Breast epithelium (tissue), 4 donors: Measurements from ENCODE around the gene SERPINA1. TPM values are rescaled to one million over a fixed set of nuclear protein-coding genes. Genes with fewer than 3 reads are reported as not detected.
"Not testable (repeated sequence)": the region's sequence is repeated elsewhere in the genome, so short reads cannot be mapped to it uniquely, and the experiment has no call there.

Source experiments
- DNase-seq, 2 donors: peaks; one replicate each; pipeline ENCODE4 v3.0.0-alpha.2; 2019; ENCODE audit warnings: low spot score in 2 of 2
- H3K27ac ChIP-seq, 2 donors: fragments of 200-600 bp; sonication (generic) in 1 of 2; one replicate each; pipeline ENCODE4 v1.5.1; 2016 to 2019; ENCODE audit warnings: mild to moderate bottlenecking in 1 of 2
- H3K27me3 ChIP-seq, 2 donors: fragments of 200-600 bp; sonication (generic) in 1 of 2; one replicate each; pipeline versions ENCODE4 v1.5.1 to v1.6.0; 2017 to 2019; ENCODE audit warnings: control low read depth in 1 of 2, mild to moderate bottlenecking in 1 of 2
- H3K36me3 ChIP-seq: fragments of 200-600 bp; one replicate; pipeline ENCODE4 v1.5.1; 2019
- H3K4me1 ChIP-seq, 2 donors: fragments of 200-600 bp; sonication (generic); one replicate each; pipeline ENCODE4 v1.5.1; 2016 to 2019; ENCODE audit warnings: control low read depth in 1 of 2
- H3K4me3 ChIP-seq, 3 donors: fragments of 200-600 bp; sonication (generic); 1 replicate in 2 of 3; 2 replicates in 1 of 3; pipeline ENCODE4 v1.5.1; 2016 to 2019; ENCODE audit warnings: mild to moderate bottlenecking in 3 of 3, moderate library complexity in 2 of 3
- H3K9me3 ChIP-seq, 2 donors: fragments of 200-600 bp; sonication (generic) in 1 of 2; one replicate each; pipeline ENCODE4 v1.5.1; 2016 to 2019; ENCODE audit warnings: control low read depth in 1 of 2
- CTCF ChIP-seq, 3 donors: fragments of 450-650 bp; IDR thresholded peaks; one replicate each; pipeline ENCODE4 v1.5.1; 2016 to 2017; ENCODE audit warnings: antibody characterized with exemption in 3 of 3, mild to moderate bottlenecking in 3 of 3, moderate library complexity in 3 of 3
- POLR2A ChIP-seq: fragments of 450-650 bp; IDR thresholded peaks from one replicate; pipeline ENCODE4 v1.6.1; 2016; ENCODE audit warnings: antibody characterized with exemption, mild to moderate bottlenecking, moderate library complexity
- POLR2AphosphoS5 ChIP-seq, 3 donors: sonication (generic); formaldehyde crosslinking; IDR thresholded peaks; one replicate each; pipeline ENCODE4 v1.6.1; 2017; ENCODE audit warnings: antibody characterized with exemption in 3 of 3
- intact Hi-C: fragments of 100-400 bp; cut with DNase I; formaldehyde crosslinking; loops from one replicate; pipeline ENCODE4 v1.15.1; 2023; ENCODE audit warnings: low total_unique reads
- total RNA-seq, 3 donors: library from RNA; depleted of rRNA; stranded (reverse); fragments of >200 nt; gene quantifications; one replicate each; pipeline ENCODE4 v1.1.0, GENCODE V29; 2016

SERPINA1 gene
- total RNA-seq, 3 donors from 2014 or later: 7.5 to 200 (median 42.6) TPM

- peaks cover 0 to 5% of the 10 kb centered on the region in 2 donors for H3K4me1 ChIP-seq
- no peak overlapping the region for H3K4me3 ChIP-seq
- intact Hi-C loops: no loop called here
- no peak for TF ChIP-seq POLR2AphosphoS5 (IDR thresholded peaks at IDR 0.05)
- no peak for TF ChIP-seq CTCF (IDR thresholded peaks at IDR 0.05)
- H3K36me3 ChIP-seq: no peaks in the 10 kb centered on the region
- H3K27me3 ChIP-seq: no peaks in the 10 kb centered on the region
- no peak for DNase-seq
- H3K9me3 ChIP-seq: no peaks in the 10 kb centered on the region
- no peak overlapping the region for H3K27ac ChIP-seq
Measured at GRCh38 chr14:94346841-94347240, 41.6 kb downstream of the SERPINA1 start.

DNA sequence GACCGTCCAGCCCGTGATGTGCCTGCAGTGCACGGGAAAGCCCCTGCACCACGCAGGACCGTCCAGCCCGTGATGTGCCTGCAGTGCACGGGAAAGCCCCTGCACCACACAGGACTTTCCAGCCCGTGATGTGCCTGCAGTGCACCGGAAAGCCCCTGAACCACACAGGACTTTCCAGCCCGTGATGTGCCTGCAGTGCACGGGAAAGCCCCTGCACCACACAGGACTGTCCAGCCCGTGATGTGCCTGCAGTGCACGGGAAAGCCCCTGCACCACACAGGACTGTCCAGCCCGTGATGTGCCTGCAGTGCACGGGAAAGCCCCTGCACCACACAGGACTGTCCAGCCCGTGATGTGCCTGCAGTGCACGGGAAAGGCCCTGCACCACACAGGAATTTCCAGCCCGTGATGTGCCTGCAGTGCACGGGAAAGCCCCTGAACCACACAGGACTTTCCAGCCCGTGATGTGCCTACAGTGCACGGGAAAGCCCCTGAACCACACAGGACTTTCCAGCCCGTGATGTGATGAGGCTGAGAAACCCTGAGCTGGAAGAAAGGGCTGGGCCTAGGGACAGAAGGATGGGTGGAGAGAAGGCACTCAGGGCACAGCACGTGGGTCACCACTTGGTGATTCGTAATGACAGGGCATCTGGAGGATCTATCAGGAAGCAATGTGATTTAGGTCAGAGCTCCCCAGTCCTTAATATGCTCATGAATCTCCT, 42.2 kb downstream of the SERPINA1 start:
- DNase-seq, H3K27me3 ChIP-seq, intact Hi-C loops, H3K36me3 ChIP-seq, H3K9me3 ChIP-seq, H3K27ac ChIP-seq, H3K4me1 ChIP-seq, H3K4me3 ChIP-seq: not testable (repeated sequence)

- TF ChIP-seq POLR2AphosphoS5 (IDR thresholded peaks at IDR 0.05): no peak
- no peak for TF ChIP-seq POLR2A
- no peak for TF ChIP-seq CTCF (IDR thresholded peaks at IDR 0.05)
- no peak for DNase-seq
- intact Hi-C loops: no loop called here
- no peak overlapping the region for H3K27ac ChIP-seq
- no peaks in the 10 kb centered on the region for H3K36me3 ChIP-seq
- H3K27me3 ChIP-seq: no peaks in the 10 kb centered on the region
- peaks cover 0 to 6% of the 10 kb centered on the region in 2 donors for H3K4me1 ChIP-seq
- no peaks in the 10 kb centered on the region for H3K9me3 ChIP-seq
- no peak overlapping the region for H3K4me3 ChIP-seq
Measured at GRCh38 chr14:94345344-94346064, 42.9 kb downstream of the SERPINA1 start.

DNA sequence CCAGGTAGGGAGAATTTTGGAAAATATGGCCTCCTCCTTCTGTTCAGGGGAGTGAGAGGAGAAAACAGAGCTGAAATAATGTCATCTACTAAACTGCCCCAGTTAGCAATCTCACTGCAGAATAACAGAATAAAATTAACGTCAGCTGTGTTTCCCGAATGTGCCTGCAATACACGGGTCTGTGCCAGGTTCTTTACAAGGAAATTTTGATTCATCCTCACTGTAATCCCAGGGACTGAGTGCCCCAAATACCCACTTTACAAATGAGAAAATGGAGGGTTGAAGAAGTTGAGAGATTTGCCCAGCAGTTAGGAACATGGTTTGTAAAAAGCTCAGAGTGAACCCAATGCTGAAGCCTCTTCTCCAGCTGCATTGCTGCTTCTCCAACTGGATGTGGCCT, 44.0 kb downstream of the SERPINA1 start:
- Histone ChIP-seq H3K9me3 (no peaks in the 10 kb centered on the region), H3K4me1 (peaks cover 0 to 6% of the 10 kb centered on the region in 2 donors), H3K36me3 (no peaks in the 10 kb centered on the region), H3K27ac (no peak overlapping the region), H3K4me3 (no peak overlapping the region), H3K27me3 (no peaks in the 10 kb centered on the region)
- no peak for DNase-seq
- TF ChIP-seq POLR2A (no peak), POLR2AphosphoS5 (IDR thresholded peaks at IDR 0.05) (no peak), CTCF (IDR thresholded peaks at IDR 0.05) (no peak)
- intact Hi-C loops: no loop called here

- Histone ChIP-seq H3K4me3 (no peak overlapping the region), H3K27ac (no peak overlapping the region), H3K36me3 (no peaks in the 10 kb centered on the region), H3K9me3 (no peaks in the 10 kb centered on the region), H3K27me3 (no peaks in the 10 kb centered on the region), H3K4me1 (peaks cover 0 to 6% of the 10 kb centered on the region in 2 donors)
- DNase-seq: no peak
- intact Hi-C loops: no loop called here
- TF ChIP-seq CTCF (IDR thresholded peaks at IDR 0.05) (no peak), POLR2A (no peak), POLR2AphosphoS5 (IDR thresholded peaks at IDR 0.05) (no peak)
Measured at GRCh38 chr14:94343238-94344005, 45.0 kb downstream of the SERPINA1 start.
